ENCODE data around the gene CFAP299.

DNA sequence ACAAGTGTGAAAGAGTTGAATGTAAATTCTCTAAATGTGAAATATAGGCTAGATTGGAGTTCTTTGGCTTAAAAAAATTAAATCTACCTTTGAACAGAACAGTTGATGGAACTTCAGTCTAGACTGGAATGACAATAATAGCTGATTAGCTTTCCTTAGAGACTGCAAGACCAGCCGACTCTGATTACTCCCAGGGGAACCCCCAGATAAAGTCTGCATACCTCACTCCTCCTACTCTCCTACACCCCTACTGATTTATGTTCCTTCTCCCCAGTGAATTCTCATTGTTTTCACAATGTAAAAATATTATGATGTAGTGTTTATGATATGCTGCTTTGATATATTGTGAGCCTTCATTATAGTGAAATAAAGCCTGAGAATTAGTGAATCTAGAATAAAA is 241.3 kb downstream of the CFAP299 start:
- TF ChIP-seq, protein P1, sequence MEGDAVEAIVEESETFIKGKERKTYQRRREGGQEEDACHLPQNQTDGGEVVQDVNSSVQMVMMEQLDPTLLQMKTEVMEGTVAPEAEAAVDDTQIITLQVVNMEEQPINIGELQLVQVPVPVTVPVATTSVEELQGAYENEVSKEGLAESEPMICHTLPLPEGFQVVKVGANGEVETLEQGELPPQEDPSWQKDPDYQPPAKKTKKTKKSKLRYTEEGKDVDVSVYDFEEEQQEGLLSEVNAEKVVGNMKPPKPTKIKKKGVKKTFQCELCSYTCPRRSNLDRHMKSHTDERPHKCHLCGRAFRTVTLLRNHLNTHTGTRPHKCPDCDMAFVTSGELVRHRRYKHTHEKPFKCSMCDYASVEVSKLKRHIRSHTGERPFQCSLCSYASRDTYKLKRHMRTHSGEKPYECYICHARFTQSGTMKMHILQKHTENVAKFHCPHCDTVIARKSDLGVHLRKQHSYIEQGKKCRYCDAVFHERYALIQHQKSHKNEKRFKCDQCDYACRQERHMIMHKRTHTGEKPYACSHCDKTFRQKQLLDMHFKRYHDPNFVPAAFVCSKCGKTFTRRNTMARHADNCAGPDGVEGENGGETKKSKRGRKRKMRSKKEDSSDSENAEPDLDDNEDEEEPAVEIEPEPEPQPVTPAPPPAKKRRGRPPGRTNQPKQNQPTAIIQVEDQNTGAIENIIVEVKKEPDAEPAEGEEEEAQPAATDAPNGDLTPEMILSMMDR (CRISPR knock-in tag; IDR thresholded peaks at IDR 0.05): no peak
- TF ChIP-seq EZH2 (conservative IDR thresholded peaks at IDR 0.05; ENCODE audit: low read depth, low read length) (no peak), FOXA1 (IDR thresholded peaks at IDR 0.05) (no peak), FOXA1 (CRISPR knock-in tag; IDR thresholded peaks at IDR 0.05) (no peak), TP53 (CRISPR knock-in tag; conservative IDR thresholded peaks at IDR 0.05) (no peak), HHEX (CRISPR knock-in tag; IDR thresholded peaks at IDR 0.05) (no peak), YY1 (IDR thresholded peaks at IDR 0.05; ENCODE audit: insufficient read depth, insufficient replicate concordance, low read depth, low read length) (no peak), NFATC3 (CRISPR knock-in tag; IDR thresholded peaks at IDR 0.05) (no peak), ZNF547 (CRISPR knock-in tag; IDR thresholded peaks at IDR 0.05) (no peak), KAT7 (CRISPR knock-in tag; IDR thresholded peaks at IDR 0.05; ENCODE audit: borderline replicate concordance) (no peak), ZFP41 (CRISPR knock-in tag; IDR thresholded peaks at IDR 0.05; ENCODE audit: borderline replicate concordance) (no peak), NFYB (CRISPR knock-in tag; IDR thresholded peaks at IDR 0.05) (no peak)
- TF ChIP-seq, protein P2, sequence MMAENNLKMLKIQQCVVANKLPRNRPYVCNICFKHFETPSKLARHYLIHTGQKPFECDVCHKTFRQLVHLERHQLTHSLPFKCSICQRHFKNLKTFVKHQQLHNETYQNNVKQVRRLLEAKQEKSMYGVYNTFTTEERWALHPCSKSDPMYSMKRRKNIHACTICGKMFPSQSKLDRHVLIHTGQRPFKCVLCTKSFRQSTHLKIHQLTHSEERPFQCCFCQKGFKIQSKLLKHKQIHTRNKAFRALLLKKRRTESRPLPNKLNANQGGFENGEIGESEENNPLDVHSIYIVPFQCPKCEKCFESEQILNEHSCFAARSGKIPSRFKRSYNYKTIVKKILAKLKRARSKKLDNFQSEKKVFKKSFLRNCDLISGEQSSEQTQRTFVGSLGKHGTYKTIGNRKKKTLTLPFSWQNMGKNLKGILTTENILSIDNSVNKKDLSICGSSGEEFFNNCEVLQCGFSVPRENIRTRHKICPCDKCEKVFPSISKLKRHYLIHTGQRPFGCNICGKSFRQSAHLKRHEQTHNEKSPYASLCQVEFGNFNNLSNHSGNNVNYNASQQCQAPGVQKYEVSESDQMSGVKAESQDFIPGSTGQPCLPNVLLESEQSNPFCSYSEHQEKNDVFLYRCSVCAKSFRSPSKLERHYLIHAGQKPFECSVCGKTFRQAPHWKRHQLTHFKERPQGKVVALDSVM (CRISPR knock-in tag; IDR thresholded peaks at IDR 0.05): no peak
- TF ChIP-seq, protein P3, sequence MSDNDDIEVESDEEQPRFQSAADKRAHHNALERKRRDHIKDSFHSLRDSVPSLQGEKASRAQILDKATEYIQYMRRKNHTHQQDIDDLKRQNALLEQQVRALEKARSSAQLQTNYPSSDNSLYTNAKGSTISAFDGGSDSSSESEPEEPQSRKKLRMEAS (IDR thresholded peaks at IDR 0.05): no peak

All from HepG2 (cell line).